Omental fat pad (tissue), 4 donors: ENCODE data around the gene ZC3H10. TPM values are rescaled to one million over a fixed set of nuclear protein-coding genes. Genes with fewer than 3 reads are reported as not detected.
"Not testable (repeated sequence)": the region's sequence is repeated elsewhere in the genome, so short reads cannot be mapped to it uniquely, and the experiment has no call there.

Experiments
- ATAC-seq: fragments of 150-250 bp; one replicate; pipeline ENCODE4 v1.9.1; 2016; ENCODE audit warnings: mild to moderate bottlenecking, moderate library complexity; ENCODE audit not compliant: low FRiP score
- DNase-seq: peaks from one replicate; pipeline ENCODE4 v3.0.0-alpha.2; 2019; ENCODE audit warnings: low spot score
- CTCF ChIP-seq, 3 donors: fragments of 450-650 bp; IDR thresholded peaks; one replicate each; pipeline ENCODE4 v1.5.1; 2016 to 2017; ENCODE audit warnings: antibody characterized with exemption in 3 of 3, mild to moderate bottlenecking in 3 of 3, moderate library complexity in 2 of 3
- total RNA-seq, 4 donors: library from RNA; depleted of rRNA; stranded (reverse); fragments of >200 nt; gene quantifications; one replicate each; pipeline ENCODE4 v1.1.0, GENCODE V29; 2016

The ZC3H10 gene
- total RNA-seq, result 1 to 10 TPM; 3.5 to 5.5 (median 4.9) TPM

GRCh38 chr12:56117778-56118687 lies at the start of gene ZC3H10:
ZC3H10 (plus strand) TSS chr12:56118266; CDS start chr12:56120563, 2,297 bp downstream.
- DNase-seq, result peak; percentile 93
- ATAC-seq, result peak; percentile 84
- peak in 1 of 3 donors; percentile 5 for TF ChIP-seq CTCF (IDR thresholded peaks at IDR 0.05)

- DNase-seq, result no peak
- TF ChIP-seq CTCF (IDR thresholded peaks at IDR 0.05), result no peak
- no peak for ATAC-seq
These were observed 46.4 kb upstream of the ZC3H10 start for GRCh38 chr12:56071648-56072047.

GRCh38 chr12:56074396-56074795 lies 43.7 kb upstream of the ZC3H10 start:
- ATAC-seq (no peak), DNase-seq (no peak)
- no peak for TF ChIP-seq CTCF (IDR thresholded peaks at IDR 0.05)

GRCh38 chr12:56077966-56078365 lies 40.1 kb upstream of the ZC3H10 start:
- not testable (repeated sequence) for DNase-seq, ATAC-seq

- ATAC-seq, result no peak
- no peak for DNase-seq
- no peak for TF ChIP-seq CTCF (IDR thresholded peaks at IDR 0.05)
These were observed 39.6 kb upstream of the ZC3H10 start for GRCh38 chr12:56078427-56078826.

- peak in 1 of 3 donors; percentile 19 for TF ChIP-seq CTCF (IDR thresholded peaks at IDR 0.05)
- DNase-seq (peak; percentile 54), ATAC-seq (peak; percentile 88)
These were observed 38.9 kb upstream of the ZC3H10 start for GRCh38 chr12:56078931-56079722.
